Fibroblast of villous mesenchyme (primary cell): Measurements from ENCODE around the gene ZNF25. TPM values are rescaled to one million over a fixed set of nuclear protein-coding genes. Genes with fewer than 3 reads are reported as not detected.
"Not testable (repeated sequence)": the region's sequence is repeated elsewhere in the genome, so short reads cannot be mapped to it uniquely, and the experiment has no call there.

ENCODE experiments used
- DNase-seq: peaks from one replicate; pipeline ENCODE4 v3.0.0-alpha.2; 2010; ENCODE audit warnings: low read depth
- H3K4me3 ChIP-seq: 2 replicates; pipeline ENCODE4 v1.5.1; 2011; ENCODE audit warnings: low read depth, mild to moderate bottlenecking, low read length
- CTCF ChIP-seq: IDR thresholded peaks from 2 replicates; pipeline ENCODE4 v1.5.1; 2012; ENCODE audit warnings: low read depth, mild to moderate bottlenecking, low read length; ENCODE audit not compliant: insufficient read depth
- small RNA-seq: library from RNA; depleted of rRNA; stranded (forward); fragments of <200 nt; gene quantifications from one replicate; pipeline ENCODE3, GENCODE V24; 2012
- total RNA-seq: library from RNA; depleted of rRNA; stranded (reverse); fragments of >200 nt; gene quantifications from 2 replicates; pipeline ENCODE4 v1.2.3, GENCODE V29; 2012

ZNF25 gene
- total RNA-seq, 1 donor: 12.5 TPM

GRCh38 chr10:37948210-37948609 is 28.2 kb downstream of the ZNF25 start:
- no peak overlapping the region for H3K4me3 ChIP-seq
- no peak for DNase-seq
- TF ChIP-seq CTCF: no peak

GRCh38 chr10:37947526-37947925 is 28.9 kb downstream of the ZNF25 start:
- H3K4me3 ChIP-seq: no peak overlapping the region
- no peak for DNase-seq
- no peak for TF ChIP-seq CTCF

GRCh38 chr10:37937864-37938263 is 38.6 kb downstream of the ZNF25 start:
- DNase-seq: peak; percentile 7
- no peak overlapping the region for H3K4me3 ChIP-seq
- no peak for TF ChIP-seq CTCF

GRCh38 chr10:37934791-37935190 is 41.7 kb downstream of the ZNF25 start:
- no peak for TF ChIP-seq CTCF
- DNase-seq: peak; percentile 64
- H3K4me3 ChIP-seq: no peak overlapping the region

GRCh38 chr10:37930423-37930822 is 46.0 kb downstream of the ZNF25 start:
- TF ChIP-seq CTCF: no peak
- H3K4me3 ChIP-seq: no peak overlapping the region
- no peak for DNase-seq

GRCh38 chr10:37908165-37908564 is 68.3 kb downstream of the ZNF25 start:
- not testable (repeated sequence) for H3K4me3 ChIP-seq

GRCh38 chr10:37906382-37906781 is 70.1 kb downstream of the ZNF25 start:
- no peak for TF ChIP-seq CTCF
- DNase-seq: no peak
- no peak overlapping the region for H3K4me3 ChIP-seq

More at GRCh38 chr10:37908165-37908564, 68.3 kb downstream of the ZNF25 start:
- not testable (repeated sequence) for DNase-seq

Small RNA genes within 50 kb of the gene (small RNA-seq; reads per million reads assigned to genes)
- gene RF00019: not detected

Other genes with a start within 250 kb of the ZNF25 start
- gene ZNF248, start 119.0 kb downstream of the ZNF25 start, total RNA-seq: 11.3 and 12.5 TPM in 2 replicates
- 13.2 and 16.8 TPM in 2 replicates for gene ZNF33A, start 34.0 kb upstream of the ZNF25 start, total RNA-seq
- gene ZNF37A, start 117.7 kb upstream of the ZNF25 start, total RNA-seq: 10.0 and 16.8 TPM in 2 replicates